Stomach (tissue), 9 donors: Measurements from ENCODE around the gene PITPNC1. TPM values are rescaled to one million over a fixed set of nuclear protein-coding genes. Genes with fewer than 3 reads are reported as not detected.
"Not testable (repeated sequence)": the region's sequence is repeated elsewhere in the genome, so short reads cannot be mapped to it uniquely, and the experiment has no call there.

Experiments
- DNase-seq, 2 donors: peaks; one replicate each; pipeline versions ENCODE4 v3.0.0 to v3.0.0-alpha.2; 2013 to 2019
- H3K27ac ChIP-seq, 5 donors: fragments of 200-600 bp in 4 of 5; sonication (generic) in 4 of 5; one replicate each; pipeline ENCODE4 v1.5.1; 2013 to 2019; ENCODE audit warnings: mild to moderate bottlenecking in 1 of 5, moderate library complexity in 1 of 5
- H3K27me3 ChIP-seq, 3 donors: fragments of 200-600 bp; sonication (generic); one replicate each; pipeline ENCODE4 v1.5.1; 2017 to 2019; ENCODE audit warnings: mixed run types in 1 of 3
- H3K36me3 ChIP-seq, 4 donors: fragments of 200-600 bp; sonication (generic); 1 replicate in 3 of 4; 2 replicates in 1 of 4; pipeline ENCODE4 v1.5.1; 2016 to 2019
- H3K4me1 ChIP-seq, 4 donors: fragments of 200-600 bp; sonication (generic); one replicate each; pipeline ENCODE4 v1.5.1; 2016 to 2019
- H3K4me3 ChIP-seq, 4 donors: fragments of 200-600 bp; sonication (generic) in 3 of 4; one replicate each; pipeline ENCODE4 v1.5.1; 2016 to 2019; ENCODE audit warnings: mild to moderate bottlenecking in 1 of 4
- H3K9me3 ChIP-seq, 4 donors: fragments of 200-600 bp; sonication (generic); one replicate each; pipeline ENCODE4 v1.5.1; 2016 to 2019
- EP300 ChIP-seq: sonication (generic); formaldehyde crosslinking; IDR thresholded peaks from one replicate; pipeline ENCODE4 v1.6.1; 2017; ENCODE audit warnings: antibody characterized with exemption
- POLR2A ChIP-seq, 4 donors: fragments of 450-650 bp; IDR thresholded peaks; one replicate each; pipeline ENCODE4 v1.6.1; 2016; ENCODE audit warnings: antibody characterized with exemption in 4 of 4, control low read depth in 2 of 4, mild to moderate bottlenecking in 1 of 4, moderate library complexity in 1 of 4
- POLR2AphosphoS5 ChIP-seq, 3 donors: sonication (generic); formaldehyde crosslinking; IDR thresholded peaks; one replicate each; pipeline ENCODE4 v1.6.1; 2016; ENCODE audit warnings: antibody characterized with exemption in 3 of 3
- WGBS, 5 donors: extraction: QIAGEN DNeasy Blood & Tissue Kit in 3 of 5; methylation state at CpG; one replicate each; pipeline versions ENCODE4 v1.1.5 to v1.1.7; 2013 to 2018; 5-methylcytosine and 5-hydroxymethylcytosine counted together
- intact Hi-C: fragments of 100-400 bp; cut with DNase I; formaldehyde crosslinking; loops from one replicate; pipeline ENCODE4 v1.15.1; 2023; ENCODE audit warnings: low total_unique reads
- polyA plus RNA-seq, 3 donors: library from polyadenylated mRNA; stranded (reverse); fragments of 200-250 nt; gene quantifications; one replicate each; pipeline ENCODE4 v1.2.3, GENCODE V29; 2013
- total RNA-seq, 5 donors: library from RNA; depleted of rRNA; stranded (reverse); fragments of >200 nt; gene quantifications; one replicate each; pipeline versions ENCODE4 v1.1.0 to v1.2.3, GENCODE V29; 2014 to 2016
- TF ChIP-seq, protein P1 (sequence below), 7 experiments: fragments of 450-650 bp in 4 of 7; fragments of 200-600 bp in 3 of 7; sonication (generic) in 3 of 7; IDR thresholded peaks; one replicate each; pipeline ENCODE4 v1.5.1; 2016 to 2019; ENCODE audit warnings: antibody characterized with exemption in 7 of 7, control low read depth in 2 of 7, mild to moderate bottlenecking in 1 of 7
- donor health status: healthy with polysubstance abuse.
- donor health status: Bipolar disorder and iron deficiency.
- donor health status: healthy.

Gene PITPNC1
- total and polyA plus RNA-seq, 8 donors, result 2.3 to 25.3 (median 14.4) TPM

DNA sequence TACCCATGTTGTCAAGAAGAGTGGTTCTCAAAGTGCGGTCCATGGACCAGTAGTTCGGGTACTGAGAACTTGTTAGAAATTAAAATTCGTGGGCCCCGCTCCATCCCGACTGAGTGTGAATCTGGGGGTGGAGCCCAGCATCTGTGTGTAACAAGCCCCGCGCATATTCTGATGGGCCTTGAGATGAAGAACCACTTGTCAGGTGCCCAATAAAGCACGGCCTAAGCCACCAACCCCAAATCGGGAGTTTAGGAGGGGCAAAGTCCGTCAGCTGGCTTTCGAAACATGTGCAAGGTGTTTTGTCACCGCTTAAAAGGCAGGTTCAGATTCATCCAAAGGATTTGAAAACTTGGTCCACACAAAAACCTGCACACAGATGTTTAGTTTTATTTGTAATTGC lies 40.2 kb upstream of the PITPNC1 start:
- Histone ChIP-seq H3K9me3 (no peaks in the 10 kb centered on the region), H3K4me1 (no peaks in the 10 kb centered on the region), H3K27me3 (no peaks in the 10 kb centered on the region), H3K27ac (no peak overlapping the region), H3K4me3 (no peak overlapping the region), H3K36me3 (peaks cover 11 to 45% (median 34%) of the 10 kb centered on the region in 4 donors)
- no peak for DNase-seq
- no peak for TF ChIP-seq EP300
- no peak for TF ChIP-seq POLR2A (IDR thresholded peaks at IDR 0.05)
- TF ChIP-seq POLR2AphosphoS5 (IDR thresholded peaks at IDR 0.05), result no peak
- TF ChIP-seq, protein P1, sequence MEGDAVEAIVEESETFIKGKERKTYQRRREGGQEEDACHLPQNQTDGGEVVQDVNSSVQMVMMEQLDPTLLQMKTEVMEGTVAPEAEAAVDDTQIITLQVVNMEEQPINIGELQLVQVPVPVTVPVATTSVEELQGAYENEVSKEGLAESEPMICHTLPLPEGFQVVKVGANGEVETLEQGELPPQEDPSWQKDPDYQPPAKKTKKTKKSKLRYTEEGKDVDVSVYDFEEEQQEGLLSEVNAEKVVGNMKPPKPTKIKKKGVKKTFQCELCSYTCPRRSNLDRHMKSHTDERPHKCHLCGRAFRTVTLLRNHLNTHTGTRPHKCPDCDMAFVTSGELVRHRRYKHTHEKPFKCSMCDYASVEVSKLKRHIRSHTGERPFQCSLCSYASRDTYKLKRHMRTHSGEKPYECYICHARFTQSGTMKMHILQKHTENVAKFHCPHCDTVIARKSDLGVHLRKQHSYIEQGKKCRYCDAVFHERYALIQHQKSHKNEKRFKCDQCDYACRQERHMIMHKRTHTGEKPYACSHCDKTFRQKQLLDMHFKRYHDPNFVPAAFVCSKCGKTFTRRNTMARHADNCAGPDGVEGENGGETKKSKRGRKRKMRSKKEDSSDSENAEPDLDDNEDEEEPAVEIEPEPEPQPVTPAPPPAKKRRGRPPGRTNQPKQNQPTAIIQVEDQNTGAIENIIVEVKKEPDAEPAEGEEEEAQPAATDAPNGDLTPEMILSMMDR (IDR thresholded peaks at IDR 0.05), result no peak
- intact Hi-C loops, result no loop called here
- 87 to 95% (median 93%) methylated on average over 11 to 12 of the region's 12 CpGs for WGBS, 5 donors

- H3K4me3 ChIP-seq, H3K9me3 ChIP-seq, H3K27me3 ChIP-seq, intact Hi-C loops, H3K27ac ChIP-seq, DNase-seq, H3K4me1 ChIP-seq: not testable (repeated sequence)
- WGBS, 5 donors, result 88 to 92% (median 90%) methylated on average over 7 of the region's 7 CpGs
- peaks cover 22 to 60% (median 49%) of the 10 kb centered on the region in 4 donors for H3K36me3 ChIP-seq
These were observed 38.7 kb upstream of the PITPNC1 start for GRCh38 chr17:67338353-67338752.

- Histone ChIP-seq H3K27ac (no peak overlapping the region), H3K4me3 (no peak overlapping the region), H3K27me3 (no peaks in the 10 kb centered on the region), H3K36me3 (peaks cover 70 to 99% (median 97%) of the 10 kb centered on the region in 4 donors), H3K9me3 (no peaks in the 10 kb centered on the region), H3K4me1 (no peaks in the 10 kb centered on the region)
- WGBS, 5 donors, result 91 to 96% (median 94%) methylated on average over 5 of the region's 5 CpGs
- TF ChIP-seq, protein P1 (IDR thresholded peaks at IDR 0.05), result no peak
- TF ChIP-seq EP300 (no peak), POLR2AphosphoS5 (IDR thresholded peaks at IDR 0.05) (no peak), POLR2A (IDR thresholded peaks at IDR 0.05) (no peak)
- DNase-seq, result no peak
- intact Hi-C loops, result no loop called here
These were observed 33.8 kb upstream of the PITPNC1 start for GRCh38 chr17:67343237-67343636.

DNA sequence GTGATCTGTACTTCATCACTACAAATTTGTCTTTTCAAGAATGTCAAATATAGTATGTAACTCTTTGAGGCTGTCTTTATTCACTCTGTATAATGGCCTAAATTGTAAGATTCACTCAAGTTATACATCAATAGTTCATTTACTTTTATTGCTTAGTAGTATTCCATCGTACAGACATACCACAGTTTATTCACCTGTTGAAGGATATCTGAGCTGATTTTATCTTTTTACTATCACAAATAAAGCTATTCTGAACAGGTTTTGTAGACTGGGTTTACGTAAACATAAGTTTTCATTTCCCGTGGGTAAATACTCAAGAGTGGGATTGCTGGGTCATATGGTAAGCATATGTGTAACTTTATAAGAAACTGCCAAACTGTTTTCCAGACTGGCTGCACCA lies 29.3 kb upstream of the PITPNC1 start:
- WGBS, 5 donors, result 94 to 97% (median 97%) methylated on average over 3 of the region's 3 CpGs
- H3K27ac ChIP-seq, result no peak overlapping the region
- TF ChIP-seq POLR2AphosphoS5 (IDR thresholded peaks at IDR 0.05) (no peak), EP300 (no peak), POLR2A (IDR thresholded peaks at IDR 0.05) (no peak)
- TF ChIP-seq, protein P1 (IDR thresholded peaks at IDR 0.05), result no peak
- H3K4me1 ChIP-seq, result no peaks in the 10 kb centered on the region
- H3K27me3 ChIP-seq, result no peaks in the 10 kb centered on the region
- H3K36me3 ChIP-seq, result peaks cover 64 to 100% (median 99%) of the 10 kb centered on the region in 4 donors
- intact Hi-C loops, result no loop called here
- no peaks in the 10 kb centered on the region for H3K9me3 ChIP-seq
- no peak for DNase-seq
- H3K4me3 ChIP-seq, result no peak overlapping the region

GRCh38 chr17:67349420-67349819 lies 27.7 kb upstream of the PITPNC1 start:
- intact Hi-C loops, result no loop called here
- peaks cover 0 to 4% (median 0%) of the 10 kb centered on the region in 4 donors for H3K4me1 ChIP-seq
- H3K27me3 ChIP-seq, result no peaks in the 10 kb centered on the region
- WGBS, 5 donors, result 90 to 100% (median 93%) methylated on average over 1 of the region's 1 CpG
- H3K9me3 ChIP-seq, result no peaks in the 10 kb centered on the region
- no peak overlapping the region for H3K27ac ChIP-seq
- no peak overlapping the region for H3K4me3 ChIP-seq
- TF ChIP-seq, protein P1 (IDR thresholded peaks at IDR 0.05), result no peak
- TF ChIP-seq EP300 (no peak), POLR2AphosphoS5 (IDR thresholded peaks at IDR 0.05) (no peak), POLR2A (IDR thresholded peaks at IDR 0.05) (no peak)
- no peak for DNase-seq
- peaks cover 48 to 100% (median 99%) of the 10 kb centered on the region in 4 donors for H3K36me3 ChIP-seq
